Nucleus accumbens (tissue), 56 donors: ENCODE data around the gene UGT2A2.
"Not testable (repeated sequence)": the region's sequence is repeated elsewhere in the genome, so short reads cannot be mapped to it uniquely, and the experiment has no call there.

Source experiments
- DNase-seq, 56 donors: peaks; one replicate each; lab custom pipeline; 2025; lab: John Stamatoyannopoulos, UW

UGT2A2 gene

DNA sequence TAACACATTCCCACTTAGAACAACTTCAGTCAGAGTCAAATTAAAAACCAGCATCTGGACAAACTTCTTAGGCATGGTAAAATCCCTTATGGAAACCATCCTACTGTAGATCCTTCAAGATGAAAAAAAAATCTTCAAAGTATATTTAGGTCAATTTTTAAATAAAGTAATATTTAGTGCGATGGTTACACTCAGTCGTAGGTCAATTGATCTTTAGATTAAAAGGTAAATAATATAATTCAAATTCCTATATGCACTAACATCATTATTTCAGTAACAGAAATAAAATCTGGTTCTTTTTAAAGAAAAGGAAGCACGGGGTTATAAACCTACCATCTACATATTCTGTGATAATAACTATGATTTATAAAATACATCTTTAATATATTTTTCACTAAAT, at the start of gene UGT2A2:
Gene UGT2A2 (minus strand): TSS at position 101 of the 400 bp plus-strand sequence. CDS start 2 bp downstream, at position 99.
- DNase-seq, result no peak

DNA sequence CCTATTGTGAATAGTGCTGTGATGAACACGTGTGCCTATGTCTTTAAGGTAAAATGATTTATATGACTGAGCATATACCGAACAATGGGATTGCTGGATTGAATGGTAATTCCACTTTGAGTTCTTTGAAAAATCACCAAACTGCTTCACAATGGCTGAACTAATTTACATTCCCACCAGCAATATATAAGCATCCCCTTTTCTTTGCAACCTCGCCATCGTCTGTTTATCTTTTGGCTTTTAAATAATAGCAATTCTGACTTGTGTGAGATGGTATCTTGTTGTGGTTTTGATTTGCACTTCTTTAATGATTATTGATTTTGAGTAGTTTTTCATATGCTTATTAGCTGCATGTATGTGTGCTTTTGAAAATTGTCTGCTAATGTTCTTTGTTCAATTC, 45.4 kb upstream of the UGT2A2 start:
- no peak for DNase-seq

DNA sequence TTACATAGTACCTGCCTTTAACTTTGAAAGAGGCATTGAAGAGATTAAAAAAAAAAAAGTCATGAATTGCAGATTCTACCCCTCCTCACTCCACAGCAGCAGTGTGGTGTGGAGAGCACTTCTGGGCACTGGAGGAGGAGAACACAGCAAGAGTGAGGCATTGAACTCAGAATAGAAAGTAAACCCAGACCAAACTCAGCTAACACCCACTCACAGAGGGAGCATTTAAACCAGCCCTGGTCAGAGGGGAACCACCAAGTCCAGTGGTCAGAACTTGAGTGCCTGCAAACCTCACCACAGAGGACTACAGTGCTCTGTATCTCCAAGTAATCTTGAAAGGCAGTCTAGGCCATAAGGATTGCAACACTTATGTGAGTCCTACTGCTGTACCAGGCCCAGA, 29.2 kb upstream of the UGT2A2 start:
- DNase-seq, result no peak

DNA sequence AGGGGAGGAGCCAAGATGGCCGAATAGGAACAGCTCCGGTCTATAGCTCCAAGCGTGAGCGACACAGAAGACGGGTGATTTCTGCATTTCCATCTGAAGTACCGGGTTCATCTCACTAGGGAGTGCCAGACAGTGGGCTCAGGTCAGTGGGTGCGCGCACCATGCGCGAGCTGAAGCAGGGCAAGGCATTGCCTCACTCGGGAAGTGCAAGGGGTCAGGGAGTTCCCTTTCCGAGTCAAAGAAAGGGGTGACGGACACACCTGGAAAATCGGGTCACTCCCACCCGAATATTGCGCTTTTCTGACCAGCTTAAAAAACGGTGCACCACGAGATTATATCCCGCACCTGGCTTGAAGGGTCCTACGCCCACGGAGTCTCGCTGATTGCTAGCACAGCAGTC, 24.6 kb upstream of the UGT2A2 start:
- DNase-seq, result not testable (repeated sequence)

DNA sequence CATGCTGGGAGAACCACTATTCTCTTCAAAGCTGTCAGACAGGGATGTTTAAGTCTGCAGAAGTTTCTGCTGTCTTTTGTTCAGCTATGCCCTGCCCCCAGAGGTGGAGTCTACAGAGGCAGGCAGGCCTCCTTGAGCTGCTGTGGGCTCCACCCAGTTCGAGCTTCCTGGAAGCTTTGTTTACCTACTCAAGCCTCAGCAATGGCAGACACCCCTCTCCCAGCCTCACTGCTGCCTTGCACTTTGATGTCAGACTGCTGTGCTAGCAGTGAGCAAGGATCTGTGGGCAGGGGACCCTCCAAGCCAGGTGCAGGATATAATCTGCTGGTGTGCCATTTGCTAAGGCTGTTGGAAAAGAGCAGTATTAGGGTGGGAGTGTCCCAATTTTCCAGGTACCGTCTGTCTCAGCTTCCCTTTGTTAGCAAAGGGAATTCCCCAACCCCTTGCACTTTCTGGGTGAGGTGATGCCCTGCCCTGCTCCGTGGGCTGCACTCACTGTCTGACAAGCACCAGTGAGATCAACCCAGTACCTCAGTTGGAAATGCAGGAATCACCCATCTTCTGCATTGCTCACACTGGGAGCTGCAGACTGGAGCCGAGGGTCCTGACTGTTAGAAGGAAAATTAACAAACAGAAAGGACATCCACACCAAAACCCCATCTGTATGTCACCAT, 21.8 kb upstream of the UGT2A2 start:
- DNase-seq, result not testable (repeated sequence)

DNA sequence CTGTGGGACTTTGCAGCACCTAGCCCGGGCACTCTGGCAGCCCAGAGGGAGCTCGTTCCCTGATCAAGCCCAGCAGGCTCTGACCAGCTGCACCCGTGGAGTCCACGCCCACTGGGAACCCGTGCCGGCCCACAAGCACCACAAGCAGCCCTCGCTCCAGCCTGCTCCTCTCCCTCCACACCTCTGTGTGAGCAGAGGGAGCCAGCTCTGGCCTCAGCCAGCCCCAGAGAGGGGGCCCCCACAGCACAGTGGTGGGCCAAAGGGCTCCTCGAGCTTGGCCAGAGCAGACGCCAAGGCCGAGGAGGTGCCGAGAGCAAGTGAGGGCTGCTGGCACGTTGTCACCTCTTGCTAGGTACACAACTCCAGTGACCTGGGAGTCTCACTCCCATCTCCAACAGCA, 18.7 kb upstream of the UGT2A2 start:
- DNase-seq, result no peak

DNA sequence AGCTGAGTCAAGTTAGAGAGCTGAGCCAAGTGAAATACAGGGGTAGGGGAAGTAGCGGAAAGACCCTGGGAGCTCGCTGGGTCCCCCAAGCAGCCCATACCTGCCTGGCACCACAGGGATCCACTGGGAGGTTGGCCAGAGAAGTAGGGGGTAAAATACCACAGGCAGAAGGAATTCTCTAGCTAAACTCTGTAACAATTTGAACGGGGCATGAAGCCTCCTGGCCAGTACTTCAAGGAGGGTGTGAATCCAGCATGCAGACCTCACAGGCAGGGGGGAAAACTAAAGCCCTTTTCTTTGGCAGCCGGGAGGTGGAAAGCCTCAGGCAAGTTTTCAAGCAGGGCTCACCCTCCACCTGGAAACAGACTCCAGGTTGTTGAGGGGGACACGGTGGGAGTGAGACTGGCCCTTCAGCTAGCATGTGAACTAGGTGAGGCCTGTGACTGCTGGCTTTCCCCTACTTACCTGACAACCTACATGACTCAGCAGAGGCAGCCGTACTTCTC, 17.3 kb upstream of the UGT2A2 start:
- no peak for DNase-seq

DNA sequence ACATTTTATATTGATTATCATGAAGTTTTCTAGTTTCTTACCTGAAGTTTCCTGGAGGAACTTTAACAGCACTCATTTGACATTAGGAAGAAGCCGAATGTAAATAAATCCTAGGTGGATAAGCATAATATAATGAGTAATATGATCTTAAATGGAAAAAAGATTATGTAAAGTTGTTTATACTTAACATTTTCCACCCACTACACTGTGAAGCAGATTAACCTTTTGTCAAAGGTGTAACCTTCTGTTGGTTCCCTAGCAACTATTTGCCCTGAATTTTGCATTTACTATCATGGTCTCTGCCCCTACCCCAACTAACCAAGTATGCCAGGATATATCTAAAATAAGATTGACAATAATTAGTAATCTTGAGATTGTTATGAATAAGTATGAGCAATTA, 13.7 kb upstream of the UGT2A2 start, which contains the start of gene UGT2A1:
Gene UGT2A1 (minus strand): TSS at position 101 of the 400 bp plus-strand sequence. CDS start 5,603 bp downstream, outside the sequence.
- DNase-seq, result no peak

DNA sequence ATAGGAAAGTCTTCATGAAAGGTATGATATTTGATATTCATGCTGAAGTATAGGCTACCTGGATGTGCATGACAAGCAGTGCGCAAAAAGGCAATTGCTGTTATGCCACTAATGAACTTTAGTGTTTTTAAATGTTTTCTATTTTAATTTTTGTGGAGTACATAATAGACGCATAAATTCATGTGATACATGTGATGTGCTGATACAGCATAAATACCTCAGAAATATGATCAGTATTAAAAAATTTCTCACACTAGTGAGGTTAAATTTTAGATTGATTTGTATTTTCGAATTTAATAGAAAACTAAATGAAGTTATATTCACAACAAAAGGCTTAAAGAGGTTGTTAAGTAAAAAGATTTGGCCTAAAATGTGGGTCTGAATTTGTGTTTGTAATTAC, 11.4 kb upstream of the UGT2A2 start:
- no peak for DNase-seq

DNA sequence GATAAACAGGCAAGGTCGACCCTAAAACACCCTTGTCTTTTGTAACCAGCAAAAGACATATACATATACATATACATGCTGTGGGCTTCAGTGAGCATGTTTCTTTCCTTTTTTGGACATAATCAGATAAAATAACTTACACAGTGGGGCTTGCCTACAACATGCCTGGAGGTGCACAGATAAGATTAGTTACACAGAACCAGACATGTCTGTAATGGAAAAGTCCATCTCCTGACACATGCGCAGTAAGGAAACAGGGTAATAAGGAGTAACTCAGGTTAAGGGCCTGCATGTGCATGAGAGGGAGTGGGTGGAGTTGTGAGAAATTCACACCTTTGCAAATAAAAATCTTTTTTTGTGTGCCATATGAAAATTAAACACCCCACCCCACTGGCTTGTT, 10.2 kb upstream of the UGT2A2 start:
- no peak for DNase-seq

DNA sequence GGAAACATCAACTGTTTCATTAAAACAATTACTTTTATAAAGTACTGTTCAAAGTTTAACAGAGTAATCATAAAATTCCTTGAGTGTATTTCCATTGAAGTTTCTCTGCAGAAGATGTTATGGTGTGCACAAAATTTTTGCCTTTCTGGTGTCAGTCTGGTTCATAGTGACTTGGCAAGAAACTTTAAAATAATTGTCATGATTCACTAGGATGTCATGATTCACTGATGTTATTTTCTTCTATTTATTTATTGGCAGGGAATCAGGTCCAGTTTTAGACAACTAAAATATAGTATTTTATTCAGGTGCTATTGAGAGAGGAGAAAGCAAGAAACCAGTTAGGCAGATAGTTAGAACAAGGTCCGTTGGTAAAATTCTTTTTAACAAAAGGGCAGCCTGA, 9.8 kb upstream of the UGT2A2 start:
- no peak for DNase-seq

DNA sequence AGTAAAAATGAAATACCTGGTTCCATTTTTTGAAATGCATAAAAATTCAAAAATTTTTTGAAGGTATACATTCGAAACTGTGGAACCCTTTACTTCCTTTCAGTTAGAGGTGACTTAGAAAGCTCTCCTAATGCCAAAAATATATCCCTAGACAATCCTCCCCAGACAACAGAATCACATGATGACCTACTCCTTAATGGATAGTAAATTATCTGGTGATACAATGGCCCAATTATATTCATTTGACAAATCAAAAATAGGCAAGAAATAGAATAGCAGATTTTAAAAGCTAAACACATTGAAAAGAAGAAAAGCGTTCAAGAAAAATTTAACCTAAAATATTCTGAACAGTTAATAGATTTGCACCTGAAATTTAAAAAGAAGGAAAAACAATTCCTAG, 3.5 kb upstream of the UGT2A2 start:
- DNase-seq, result no peak

DNA sequence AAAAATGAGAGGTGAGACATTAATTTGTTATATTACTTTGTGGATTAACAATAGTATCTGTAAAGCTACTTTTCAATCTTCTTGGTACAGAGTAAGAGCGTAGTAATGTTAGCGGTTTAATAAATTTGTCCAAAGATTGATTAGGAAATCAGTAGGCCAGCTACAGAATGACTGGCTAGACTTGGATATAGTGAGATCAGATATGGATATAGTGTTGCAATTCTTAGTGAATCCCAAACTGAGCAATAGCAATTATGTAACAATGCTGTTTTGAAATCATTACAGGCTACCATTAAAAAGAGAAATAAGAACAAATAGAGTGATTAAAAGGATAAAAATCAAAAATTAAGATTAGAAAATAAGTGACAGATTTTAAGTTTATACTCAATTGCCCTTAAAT, 847 bp upstream of the UGT2A2 start:
- DNase-seq, result no peak

DNA sequence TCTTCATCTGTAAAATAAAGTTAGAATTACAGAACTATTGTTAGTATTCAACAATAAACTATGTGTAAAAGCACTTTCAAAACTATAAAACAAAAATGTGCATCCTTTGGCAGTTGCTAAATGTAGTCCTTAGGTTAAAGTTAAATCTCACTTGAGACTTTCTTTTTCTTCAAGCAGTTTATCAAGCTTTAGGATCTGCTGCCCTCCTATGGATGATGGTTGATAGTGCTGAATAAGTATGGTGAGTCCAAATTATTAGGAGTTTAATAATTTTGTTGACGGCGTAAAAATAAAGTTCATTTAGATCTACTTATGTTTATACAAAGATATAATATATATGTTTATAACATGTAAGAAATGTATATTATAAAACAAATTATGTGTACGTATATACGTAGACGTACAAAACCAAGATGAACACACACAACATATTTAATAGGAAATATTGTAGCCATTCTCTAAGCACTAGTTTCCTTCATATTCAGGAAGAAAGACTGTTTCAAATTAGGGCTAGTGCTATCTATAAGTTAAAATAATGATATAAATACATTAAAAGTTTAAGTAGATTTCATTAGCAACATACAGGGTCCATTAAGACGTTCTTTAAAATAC, 22.3 kb downstream of the UGT2A2 start:
- peak in 2 of 56 donors; percentile 1 for DNase-seq

DNA sequence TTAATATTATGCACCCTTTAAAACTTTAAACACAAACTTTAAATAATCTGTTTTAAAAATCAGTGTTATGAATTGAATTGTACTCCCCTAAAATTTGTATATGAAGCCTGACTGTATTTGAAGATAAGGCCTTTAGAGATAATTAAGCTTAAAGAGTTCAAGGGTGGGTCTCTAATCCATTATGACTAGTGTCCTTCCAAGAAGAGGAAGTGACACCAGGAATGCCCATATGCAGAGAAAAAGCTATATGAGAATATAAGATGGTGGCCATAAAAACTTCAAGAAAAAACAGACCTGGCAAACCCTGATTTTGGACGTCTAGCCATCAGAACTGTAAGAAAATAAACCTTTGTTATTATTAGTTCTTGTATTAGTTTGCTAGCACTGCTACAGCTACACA, 29.0 kb downstream of the UGT2A2 start:
- DNase-seq, result no peak

DNA sequence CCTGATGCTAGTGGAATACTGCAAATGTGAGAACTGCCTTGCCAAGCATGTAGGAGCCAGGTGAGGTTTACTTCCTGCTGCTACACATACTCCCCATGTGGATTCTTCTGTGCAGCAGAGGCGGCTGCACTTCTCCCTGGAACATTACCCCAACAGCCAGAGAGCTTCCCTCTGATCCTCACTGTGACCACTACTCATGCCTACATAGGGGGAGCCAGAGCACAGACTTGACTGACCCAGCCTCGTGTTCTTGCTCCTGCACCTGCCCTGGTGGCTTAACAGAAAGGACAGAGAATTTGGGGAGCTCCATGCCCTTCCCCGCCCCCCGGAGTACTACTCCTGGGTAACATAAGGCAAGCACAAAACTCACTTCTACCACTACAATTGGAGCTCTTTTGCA, 38.4 kb downstream of the UGT2A2 start:
- no peak for DNase-seq

DNA sequence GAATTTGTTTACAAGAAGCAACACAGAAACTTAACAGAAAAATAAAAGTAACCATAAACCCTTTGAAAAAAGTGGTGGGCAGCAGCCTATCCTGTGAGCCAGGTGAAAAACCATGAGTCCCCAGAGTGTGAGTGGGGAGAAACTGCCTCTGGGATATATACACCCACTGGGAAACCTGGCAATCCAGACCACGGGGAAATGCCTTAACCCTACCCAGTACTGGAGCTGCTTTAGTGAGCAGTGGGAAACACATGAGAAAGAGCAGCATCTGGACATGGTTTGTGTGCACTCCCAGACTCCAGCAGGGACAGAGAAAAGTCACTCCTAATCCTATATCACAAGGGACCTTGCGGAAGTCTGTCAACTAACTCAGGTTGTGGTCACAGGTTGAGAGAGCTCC, 39.4 kb downstream of the UGT2A2 start:
- DNase-seq, result no peak

DNA sequence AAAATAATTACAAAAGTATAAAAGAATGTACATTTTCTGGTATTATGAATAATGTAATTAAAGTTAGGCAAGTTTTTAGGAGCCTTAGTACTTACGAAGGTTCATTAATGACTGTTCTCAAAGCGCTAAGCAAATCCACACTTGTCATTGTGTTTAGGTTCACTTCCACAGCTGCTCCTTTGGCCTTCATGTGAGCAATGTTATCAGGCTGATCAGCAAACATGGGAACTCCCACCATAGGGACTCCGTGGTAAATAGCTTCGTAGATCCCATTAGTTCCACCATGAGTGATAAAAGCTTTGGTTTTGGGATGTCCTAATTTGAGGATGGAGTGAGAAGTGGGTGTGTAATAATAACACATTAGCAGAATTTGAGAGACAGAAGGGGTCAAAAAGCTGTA, 45.1 kb downstream of the UGT2A2 start:
- no peak for DNase-seq

DNA sequence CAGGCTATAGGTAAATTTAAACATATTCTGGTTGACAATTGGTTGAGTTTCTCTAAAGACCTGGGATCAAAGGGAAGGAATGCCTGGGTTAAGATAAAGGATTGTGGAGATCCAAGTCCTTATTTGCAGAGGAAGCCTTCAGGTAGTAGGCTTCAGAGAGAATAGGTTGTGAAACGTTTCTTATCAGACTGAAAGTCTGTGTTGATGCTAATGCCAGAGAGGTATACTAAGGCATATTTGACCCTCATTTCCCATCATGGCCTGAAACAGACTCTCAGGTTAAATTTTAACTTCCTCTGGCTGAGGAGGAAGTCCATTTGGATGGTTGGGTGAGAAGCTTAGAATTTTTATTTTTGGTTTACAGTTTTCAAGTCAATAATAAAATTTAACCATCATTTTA, 48.1 kb downstream of the UGT2A2 start:
- DNase-seq, result no peak

DNA sequence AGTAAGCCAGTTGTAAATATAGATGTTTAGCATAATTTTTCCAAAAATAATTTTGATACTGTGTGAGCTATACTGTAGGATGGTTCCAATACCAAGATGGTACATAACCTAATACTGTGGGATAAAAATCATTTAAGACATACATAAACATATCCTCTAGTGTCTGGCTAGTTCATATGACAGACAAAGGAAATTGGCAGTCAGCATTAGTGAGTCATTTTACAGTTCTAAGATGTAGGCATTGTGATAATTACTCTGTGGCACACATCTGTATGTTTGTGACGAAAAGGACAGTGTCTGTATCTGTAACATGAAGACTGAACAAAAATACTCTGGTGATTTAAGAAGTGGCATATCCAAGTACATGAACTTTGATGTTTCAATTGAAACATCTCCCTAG, 49.6 kb downstream of the UGT2A2 start:
- no peak for DNase-seq

DNA sequence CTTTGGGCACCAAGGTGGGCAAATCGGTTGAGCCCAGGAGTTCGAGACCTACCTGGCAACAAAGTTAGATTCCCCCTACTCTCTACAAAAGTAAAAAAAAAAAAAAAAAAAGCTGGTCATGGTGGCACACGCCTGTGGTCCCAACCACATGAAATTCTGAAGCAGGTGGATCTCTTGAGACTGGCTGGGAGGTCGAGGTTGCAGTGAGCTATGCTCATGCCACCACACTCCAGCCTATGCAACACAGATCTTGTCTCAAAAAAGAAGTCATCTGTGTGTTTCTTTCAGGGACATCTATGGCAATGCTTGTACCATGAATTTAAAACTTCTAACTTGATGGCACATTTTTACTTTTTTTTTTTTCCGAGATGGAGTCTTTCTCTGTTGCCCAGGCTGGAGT, 55.3 kb downstream of the UGT2A2 start:
- no peak for DNase-seq

DNA sequence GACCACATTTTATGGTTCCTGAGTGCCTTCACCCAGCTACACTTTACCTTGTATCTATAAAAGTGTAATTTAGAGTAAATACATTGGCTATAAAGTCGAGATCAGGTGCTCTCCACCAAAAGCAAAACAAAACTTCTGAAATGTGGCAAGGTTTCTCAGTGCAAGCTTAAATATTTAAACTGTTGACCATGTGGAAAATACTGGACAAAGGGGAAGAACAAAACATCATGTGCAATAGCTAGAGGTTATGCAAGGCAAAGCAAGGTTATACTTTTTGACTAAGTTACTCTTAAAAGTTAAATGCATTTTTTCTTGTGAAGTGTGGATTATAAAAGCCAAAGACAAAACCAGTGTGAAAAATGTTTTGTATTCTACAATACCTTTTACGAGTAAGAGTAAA, 55.9 kb downstream of the UGT2A2 start:
- DNase-seq, result no peak
